Bone marrow (tissue), 2 donors: Measurements from ENCODE around the gene ATXN7L3B.
"Not testable (repeated sequence)": the region's sequence is repeated elsewhere in the genome, so short reads cannot be mapped to it uniquely, and the experiment has no call there.

ENCODE experiments used
- DNase-seq, 2 donors: peaks; one replicate each; lab custom pipeline; 2025; lab: John Stamatoyannopoulos, UW

Gene ATXN7L3B

GRCh38 chr12:74537707-74538385 lies at the start of gene ATXN7L3B:
ATXN7L3B (plus strand) TSS chr12:74537835; CDS start chr12:74538113, 278 bp downstream.
- DNase-seq, result peak; percentile 87 to 92

GRCh38 chr12:74488134-74488533 lies 49.5 kb upstream of the ATXN7L3B start:
- DNase-seq, result no peak

- DNase-seq, result no peak
Observed at GRCh38 chr12:74489543-74489942, 48.1 kb upstream of the ATXN7L3B start.

- DNase-seq, result no peak
Observed at GRCh38 chr12:74490390-74491064, 47.1 kb upstream of the ATXN7L3B start.

GRCh38 chr12:74491374-74491773 lies 46.3 kb upstream of the ATXN7L3B start:
- DNase-seq, result no peak

- no peak for DNase-seq
Observed at GRCh38 chr12:74499192-74499591, 38.4 kb upstream of the ATXN7L3B start.

GRCh38 chr12:74508873-74509657 lies 28.6 kb upstream of the ATXN7L3B start:
- not testable (repeated sequence) for DNase-seq

- DNase-seq, result no peak
Observed at GRCh38 chr12:74509886-74510285, 27.7 kb upstream of the ATXN7L3B start.

- no peak for DNase-seq
Observed at GRCh38 chr12:74514098-74514872, 23.4 kb upstream of the ATXN7L3B start.

GRCh38 chr12:74515849-74516248 lies 21.8 kb upstream of the ATXN7L3B start:
- DNase-seq, result no peak

- DNase-seq, result no peak
Observed at GRCh38 chr12:74526535-74526934, 11.1 kb upstream of the ATXN7L3B start.

- no peak for DNase-seq
Observed at GRCh38 chr12:74527491-74527890, 10.1 kb upstream of the ATXN7L3B start.

- DNase-seq, result no peak
Observed at GRCh38 chr12:74530676-74531075, 7.0 kb upstream of the ATXN7L3B start.

GRCh38 chr12:74535536-74535935 lies 2.1 kb upstream of the ATXN7L3B start:
- DNase-seq, result no peak

- peak in 1 of 2 donors; percentile 49 for DNase-seq
Observed at GRCh38 chr12:74537126-74537706, 419 bp upstream of the ATXN7L3B start.

- no peak for DNase-seq
Observed at GRCh38 chr12:74538491-74539258, 1.0 kb downstream of the ATXN7L3B start.

- no peak for DNase-seq
Observed at GRCh38 chr12:74539261-74539660, 1.6 kb downstream of the ATXN7L3B start.

GRCh38 chr12:74539765-74540526 lies 2.3 kb downstream of the ATXN7L3B start:
- no peak for DNase-seq

- no peak for DNase-seq
Observed at GRCh38 chr12:74541074-74541473, 3.4 kb downstream of the ATXN7L3B start.

GRCh38 chr12:74547249-74547648 lies 9.6 kb downstream of the ATXN7L3B start:
- no peak for DNase-seq
